ENCODE measurements around the gene KIF5A.

DNA sequence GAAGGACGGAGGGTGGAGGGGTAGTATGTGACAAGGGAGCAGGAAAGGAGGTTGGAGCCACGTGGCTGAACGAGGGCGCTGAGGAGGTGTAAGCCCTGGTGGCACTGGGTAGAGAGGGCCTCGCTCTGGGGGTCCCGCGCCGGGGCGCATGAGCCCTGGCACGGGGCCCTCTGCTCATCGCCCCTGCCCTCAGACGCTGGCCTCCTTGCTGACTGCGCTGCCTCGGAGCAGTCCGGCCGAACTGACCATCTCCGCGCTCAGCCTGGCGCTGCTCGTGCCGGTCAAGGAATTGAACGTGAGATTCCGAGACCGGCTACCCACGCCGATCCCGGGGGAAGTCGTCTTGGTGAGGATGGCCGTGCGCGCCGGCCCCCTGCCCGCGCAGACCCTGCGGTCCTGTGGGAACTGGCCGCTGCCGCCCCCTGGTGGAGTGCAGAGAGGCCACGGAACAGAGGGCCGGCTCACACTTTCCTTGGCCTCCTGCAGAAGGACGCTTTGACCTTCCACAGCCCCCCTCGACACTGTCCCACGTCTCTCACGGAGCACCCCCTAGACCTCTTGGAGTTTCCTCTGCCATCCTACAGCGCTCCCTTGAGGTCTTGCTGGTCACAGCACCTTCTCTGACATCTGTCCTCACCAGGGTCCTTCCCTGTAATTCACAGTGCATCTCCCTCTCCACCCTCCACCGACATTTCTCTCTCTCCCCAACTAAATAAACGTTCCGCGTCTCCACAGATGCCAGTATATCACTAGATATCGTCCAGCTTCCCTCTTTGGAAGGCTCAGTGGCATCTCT, 71.9 kb downstream of the KIF5A start:
- TF ChIP-seq RAD21 (IDR thresholded peaks at IDR 0.05; ENCODE audit: low read depth) (peak; percentile 84), EGR1 (IDR thresholded peaks at IDR 0.05) (no peak), EP300 (IDR thresholded peaks at IDR 0.05; ENCODE audit: borderline replicate concordance) (no peak), CEBPB (IDR thresholded peaks at IDR 0.05) (no peak), TAF1 (IDR thresholded peaks at IDR 0.05; ENCODE audit: low read depth) (no peak), TEAD4 (IDR thresholded peaks at IDR 0.05) (no peak), YY1 (IDR thresholded peaks at IDR 0.05; ENCODE audit: low read depth) (no peak), TCF12 (IDR thresholded peaks at IDR 0.05; ENCODE audit: low read depth) (no peak), FOXM1 (IDR thresholded peaks at IDR 0.05; ENCODE audit: borderline replicate concordance, low read depth) (no peak), ZBTB7A (IDR thresholded peaks at IDR 0.05; ENCODE audit: low read depth) (peak; percentile 97)
- TF ChIP-seq, protein P1, sequence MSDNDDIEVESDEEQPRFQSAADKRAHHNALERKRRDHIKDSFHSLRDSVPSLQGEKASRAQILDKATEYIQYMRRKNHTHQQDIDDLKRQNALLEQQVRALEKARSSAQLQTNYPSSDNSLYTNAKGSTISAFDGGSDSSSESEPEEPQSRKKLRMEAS (IDR thresholded peaks at IDR 0.05) = no peak
- TF ChIP-seq, protein P2, sequence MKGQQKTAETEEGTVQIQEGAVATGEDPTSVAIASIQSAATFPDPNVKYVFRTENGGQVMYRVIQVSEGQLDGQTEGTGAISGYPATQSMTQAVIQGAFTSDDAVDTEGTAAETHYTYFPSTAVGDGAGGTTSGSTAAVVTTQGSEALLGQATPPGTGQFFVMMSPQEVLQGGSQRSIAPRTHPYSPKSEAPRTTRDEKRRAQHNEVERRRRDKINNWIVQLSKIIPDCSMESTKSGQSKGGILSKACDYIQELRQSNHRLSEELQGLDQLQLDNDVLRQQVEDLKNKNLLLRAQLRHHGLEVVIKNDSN (IDR thresholded peaks at IDR 0.05) = no peak
- TF ChIP-seq, protein P3, sequence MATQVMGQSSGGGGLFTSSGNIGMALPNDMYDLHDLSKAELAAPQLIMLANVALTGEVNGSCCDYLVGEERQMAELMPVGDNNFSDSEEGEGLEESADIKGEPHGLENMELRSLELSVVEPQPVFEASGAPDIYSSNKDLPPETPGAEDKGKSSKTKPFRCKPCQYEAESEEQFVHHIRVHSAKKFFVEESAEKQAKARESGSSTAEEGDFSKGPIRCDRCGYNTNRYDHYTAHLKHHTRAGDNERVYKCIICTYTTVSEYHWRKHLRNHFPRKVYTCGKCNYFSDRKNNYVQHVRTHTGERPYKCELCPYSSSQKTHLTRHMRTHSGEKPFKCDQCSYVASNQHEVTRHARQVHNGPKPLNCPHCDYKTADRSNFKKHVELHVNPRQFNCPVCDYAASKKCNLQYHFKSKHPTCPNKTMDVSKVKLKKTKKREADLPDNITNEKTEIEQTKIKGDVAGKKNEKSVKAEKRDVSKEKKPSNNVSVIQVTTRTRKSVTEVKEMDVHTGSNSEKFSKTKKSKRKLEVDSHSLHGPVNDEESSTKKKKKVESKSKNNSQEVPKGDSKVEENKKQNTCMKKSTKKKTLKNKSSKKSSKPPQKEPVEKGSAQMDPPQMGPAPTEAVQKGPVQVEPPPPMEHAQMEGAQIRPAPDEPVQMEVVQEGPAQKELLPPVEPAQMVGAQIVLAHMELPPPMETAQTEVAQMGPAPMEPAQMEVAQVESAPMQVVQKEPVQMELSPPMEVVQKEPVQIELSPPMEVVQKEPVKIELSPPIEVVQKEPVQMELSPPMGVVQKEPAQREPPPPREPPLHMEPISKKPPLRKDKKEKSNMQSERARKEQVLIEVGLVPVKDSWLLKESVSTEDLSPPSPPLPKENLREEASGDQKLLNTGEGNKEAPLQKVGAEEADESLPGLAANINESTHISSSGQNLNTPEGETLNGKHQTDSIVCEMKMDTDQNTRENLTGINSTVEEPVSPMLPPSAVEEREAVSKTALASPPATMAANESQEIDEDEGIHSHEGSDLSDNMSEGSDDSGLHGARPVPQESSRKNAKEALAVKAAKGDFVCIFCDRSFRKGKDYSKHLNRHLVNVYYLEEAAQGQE (IDR thresholded peaks at IDR 0.05; ENCODE audit: low read depth) = 0 out of 2 replicates have a peak, but pooled peaks have one; percentile 4

Data from Ishikawa (cell line).